ENCODE results near the gene GNAO1. TPM values are rescaled to one million over a fixed set of nuclear protein-coding genes. Genes with fewer than 3 reads are reported as not detected.

The GNAO1 gene
- total RNA-seq, 1 experiment from 2014 or later = not detected

- H3K4me2 ChIP-seq (ENCODE audit: low read length) = peak overlapping the region; percentile 84
- no peaks in the 10 kb centered on the region for H3F3A ChIP-seq (ENCODE audit: low read length, unreplicated experiment)
- intact Hi-C loops (cut with micrococcal nuclease) = loop anchor here (1.0 kb wide), 1 partner anchor 24 kb away; no protein-coding TSS in a partner anchor
- TF ChIP-seq EZH2 (IDR thresholded peaks at IDR 0.05; ENCODE audit: low read length, unreplicated experiment) = no peak
- TF ChIP-seq CTCF (conservative IDR thresholded peaks at IDR 0.05; ENCODE audit: low read depth, low read length) = peak; percentile 81
- H3K27me3 ChIP-seq (ENCODE audit: low read length) = no peaks in the 10 kb centered on the region
- H2AFZ ChIP-seq (ENCODE audit: low read length) = peak overlapping the region; percentile 73
- no peaks in the 10 kb centered on the region for H3K36me3 ChIP-seq (ENCODE audit: low read depth, low read length)
- no peaks in the 10 kb centered on the region for H3K9me2 ChIP-seq (replicated peaks; ENCODE audit: low read length)
- no peaks in the 10 kb centered on the region for H3K79me2 ChIP-seq (ENCODE audit: low read length)
- peak overlapping the region; percentile 67 for H3K4me3 ChIP-seq (ENCODE audit: low read length)
- POLR2A ChIA-PET (ENCODE audit: unreplicated experiment) = no interaction called here
- DNase-seq (peak; percentile 83), ATAC-seq (peak; percentile 96)
- no peaks in the 10 kb centered on the region for H4K20me1 ChIP-seq (ENCODE audit: low read length)
- peaks cover 9% of the 10 kb centered on the region for H3K4me1 ChIP-seq (ENCODE audit: insufficient read depth, low read length)
- H3K27ac ChIP-seq (ENCODE audit: low read length) = peak overlapping the region; percentile 28
- H3K9ac ChIP-seq (ENCODE audit: low read length) = peak overlapping the region; percentile 60
- no TSS peak for BruUV-seq (replicated peaks)
- CTCF ChIA-PET = interaction anchor here (0.5 to 1.8 kb wide), 7 partner anchors 24 to 515 kb away, joined by 3 to 11 read pairs (median 4); no protein-coding TSS in a partner anchor
- H3K9me3 ChIP-seq (ENCODE audit: low read length) = no peaks in the 10 kb centered on the region
Measured at GRCh38 chr16:56356276-56357240, 165.3 kb downstream of the GNAO1 start.

GRCh38 chr16:56357241-56357764 is 166.0 kb downstream of the GNAO1 start:
- TF ChIP-seq EZH2phosphoT487 (IDR thresholded peaks at IDR 0.05; ENCODE audit: borderline replicate concordance, low read length) = no peak
- no TSS peak for BruUV-seq (replicated peaks)
- peak overlapping the region; percentile 73 for H2AFZ ChIP-seq (ENCODE audit: low read length)
- no peaks in the 10 kb centered on the region for H3K79me2 ChIP-seq (ENCODE audit: low read length)
- H3K36me3 ChIP-seq (ENCODE audit: low read depth, low read length) = no peaks in the 10 kb centered on the region
- ATAC-seq = peak; percentile 46; the same call in 1 of the 2 replicates
- H3K9ac ChIP-seq (ENCODE audit: low read length) = peak overlapping the region; percentile 60
- peak overlapping the region; percentile 28 for H3K27ac ChIP-seq (ENCODE audit: low read length)
- no peaks in the 10 kb centered on the region for H3K27me3 ChIP-seq (ENCODE audit: low read length)
- ChIA-PET POLR2A (ENCODE audit: unreplicated experiment) (no interaction called here), CTCF (interaction anchor here (1.6 kb wide), 1 partner anchor 27 kb away, joined by 9 read pairs; no protein-coding TSS in a partner anchor)
- peaks cover 9% of the 10 kb centered on the region for H3K4me1 ChIP-seq (ENCODE audit: insufficient read depth, low read length)
- H3K9me3 ChIP-seq (ENCODE audit: low read length) = no peaks in the 10 kb centered on the region
- H3K4me2 ChIP-seq (ENCODE audit: low read length) = peak overlapping the region; percentile 84
- H3F3A ChIP-seq (ENCODE audit: low read length, unreplicated experiment) = no peaks in the 10 kb centered on the region
- peak overlapping the region; percentile 67 for H3K4me3 ChIP-seq (ENCODE audit: low read length)
- intact Hi-C loops (cut with micrococcal nuclease) = no loop called here
- H4K20me1 ChIP-seq (ENCODE audit: low read length) = no peaks in the 10 kb centered on the region
- H3K9me2 ChIP-seq (replicated peaks; ENCODE audit: low read length) = no peaks in the 10 kb centered on the region
- DNase-seq = peak; percentile 11

- Histone ChIP-seq H3K4me2 (ENCODE audit: low read length) (no peak overlapping the region), H3K9me3 (ENCODE audit: low read length) (no peaks in the 10 kb centered on the region), H3K9me2 (replicated peaks; ENCODE audit: low read length) (no peaks in the 10 kb centered on the region), H3K27me3 (ENCODE audit: low read length) (no peaks in the 10 kb centered on the region), H3K79me2 (ENCODE audit: low read length) (no peaks in the 10 kb centered on the region), H2AFZ (ENCODE audit: low read length) (no peak overlapping the region), H3K4me1 (ENCODE audit: insufficient read depth, low read length) (peaks cover 9% of the 10 kb centered on the region), H3K9ac (ENCODE audit: low read length) (no peak overlapping the region), H4K20me1 (ENCODE audit: low read length) (no peaks in the 10 kb centered on the region), H3K4me3 (ENCODE audit: low read length) (no peak overlapping the region), H3K27ac (ENCODE audit: low read length) (no peak overlapping the region), H3K36me3 (ENCODE audit: low read depth, low read length) (no peaks in the 10 kb centered on the region), H3F3A (ENCODE audit: low read length, unreplicated experiment) (no peaks in the 10 kb centered on the region)
- BruUV-seq (replicated peaks) = no TSS peak
- ATAC-seq (no peak), DNase-seq (no peak)
- ChIA-PET CTCF (no interaction called here), POLR2A (ENCODE audit: unreplicated experiment) (no interaction called here)
- TF ChIP-seq EZH2phosphoT487 (IDR thresholded peaks at IDR 0.05; ENCODE audit: borderline replicate concordance, low read length) (no peak), CTCF (conservative IDR thresholded peaks at IDR 0.05; ENCODE audit: low read depth, low read length) (no peak), EZH2 (IDR thresholded peaks at IDR 0.05; ENCODE audit: low read length, unreplicated experiment) (no peak)
- intact Hi-C loops (cut with micrococcal nuclease) = no loop called here
Measured at GRCh38 chr16:56357765-56358322, 166.6 kb downstream of the GNAO1 start.

All from PC-3 (cell line).